ENCODE measurements around the gene GFOD1. TPM values are rescaled to one million over a fixed set of nuclear protein-coding genes. Genes with fewer than 3 reads are reported as not detected.

GFOD1 gene
- polyA plus RNA-seq, 1 of the 3 experiments (the other 2 are of a cell fraction), result 1.6 TPM

DNA sequence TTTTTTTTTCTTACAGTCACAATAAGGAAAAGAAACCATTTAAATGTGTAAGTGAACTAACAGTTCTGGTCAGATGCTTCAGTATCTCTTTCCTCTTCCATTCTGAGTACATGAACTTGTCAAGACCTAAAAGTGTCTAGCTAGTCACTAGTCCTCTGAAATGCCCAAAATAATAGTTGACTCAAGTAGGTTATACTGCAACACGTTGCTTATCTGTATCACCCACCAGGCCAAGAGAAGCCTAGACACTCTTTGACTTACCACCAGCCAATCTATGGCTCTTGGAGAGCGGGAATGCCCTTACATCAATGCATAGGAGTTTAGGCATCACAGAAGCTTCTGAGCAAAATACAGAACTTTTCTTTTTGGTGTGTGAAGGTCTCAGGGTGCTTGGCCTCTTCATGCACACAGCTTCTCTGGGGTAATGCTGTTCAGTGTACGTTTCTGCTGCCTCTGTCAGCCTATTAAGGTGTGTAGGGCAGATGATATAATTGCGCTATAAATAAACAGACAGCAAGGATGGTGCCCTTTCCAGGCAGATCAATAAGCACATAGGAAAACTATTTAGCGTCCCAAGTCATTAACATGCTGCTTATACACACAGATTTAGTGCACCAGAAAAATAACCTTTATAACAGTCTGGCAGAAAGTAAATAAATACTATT, 7.8 kb upstream of the GFOD1 start:
- Histone ChIP-seq H3K4me1 (ENCODE audit: control insufficient read depth in 1 of 2, insufficient read depth in 2 of 2, low read depth in 1 of 2, low read length in 1 of 2) (no peaks in the 10 kb centered on the region), H3K4me3 (ENCODE audit: low read depth in 2 of 2, low read length in 1 of 2) (no peak overlapping the region), H3F3A (replicated peaks; ENCODE audit: insufficient read depth) (no peaks in the 10 kb centered on the region), H4K20me1 (ENCODE audit: insufficient read depth) (no peaks in the 10 kb centered on the region), H3K27ac (ENCODE audit: low read depth in 2 of 2, low read length in 1 of 2) (no peak overlapping the region), H3K4me2 (no peak overlapping the region), H3K36me3 (replicated peaks in 1 of 2; ENCODE audit: control insufficient read depth in 1 of 2, insufficient read depth in 2 of 2, low read length in 1 of 2) (no peaks in the 10 kb centered on the region), H3K9ac (no peak overlapping the region), H3K9me2 (no peaks in the 10 kb centered on the region), H3K27me3 (ENCODE audit: insufficient read depth) (no peaks in the 10 kb centered on the region), H2AFZ (ENCODE audit: low read depth) (no peak overlapping the region), H3K79me2 (ENCODE audit: insufficient read depth) (no peaks in the 10 kb centered on the region), H3K9me3 (no peaks in the 10 kb centered on the region)
- WGBS (ENCODE audit: low lambda C conversion rate), result 77% methylated on average over 5 of the region's 5 CpGs
- ChIA-PET CTCF (no interaction called here), POLR2A (no interaction called here)
- no peak for DNase-seq
- no peak for TF ChIP-seq TEAD4 (IDR thresholded peaks at IDR 0.05; ENCODE audit: borderline replicate concordance, insufficient read depth)
- TF ChIP-seq, protein P1, sequence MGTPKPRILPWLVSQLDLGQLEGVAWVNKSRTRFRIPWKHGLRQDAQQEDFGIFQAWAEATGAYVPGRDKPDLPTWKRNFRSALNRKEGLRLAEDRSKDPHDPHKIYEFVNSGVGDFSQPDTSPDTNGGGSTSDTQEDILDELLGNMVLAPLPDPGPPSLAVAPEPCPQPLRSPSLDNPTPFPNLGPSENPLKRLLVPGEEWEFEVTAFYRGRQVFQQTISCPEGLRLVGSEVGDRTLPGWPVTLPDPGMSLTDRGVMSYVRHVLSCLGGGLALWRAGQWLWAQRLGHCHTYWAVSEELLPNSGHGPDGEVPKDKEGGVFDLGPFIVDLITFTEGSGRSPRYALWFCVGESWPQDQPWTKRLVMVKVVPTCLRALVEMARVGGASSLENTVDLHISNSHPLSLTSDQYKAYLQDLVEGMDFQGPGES (IDR thresholded peaks at IDR 0.05; ENCODE audit: low read depth, low read length), result no peak
- no peak for TF ChIP-seq YY1 (IDR thresholded peaks at IDR 0.05; ENCODE audit: low read depth)
- no peak for TF ChIP-seq NFIC (IDR thresholded peaks at IDR 0.05; ENCODE audit: borderline replicate concordance)
- TF ChIP-seq, protein P2, sequence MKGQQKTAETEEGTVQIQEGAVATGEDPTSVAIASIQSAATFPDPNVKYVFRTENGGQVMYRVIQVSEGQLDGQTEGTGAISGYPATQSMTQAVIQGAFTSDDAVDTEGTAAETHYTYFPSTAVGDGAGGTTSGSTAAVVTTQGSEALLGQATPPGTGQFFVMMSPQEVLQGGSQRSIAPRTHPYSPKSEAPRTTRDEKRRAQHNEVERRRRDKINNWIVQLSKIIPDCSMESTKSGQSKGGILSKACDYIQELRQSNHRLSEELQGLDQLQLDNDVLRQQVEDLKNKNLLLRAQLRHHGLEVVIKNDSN (IDR thresholded peaks at IDR 0.05; ENCODE audit: borderline replicate concordance, low read depth), result no peak
- no peak for TF ChIP-seq SMC3 (IDR thresholded peaks at IDR 0.05; ENCODE audit: low read depth, low read length)
- TF ChIP-seq JUND (IDR thresholded peaks at IDR 0.05), result no peak
- no peak for TF ChIP-seq FOXM1 (IDR thresholded peaks at IDR 0.05; ENCODE audit: low read depth)

DNA sequence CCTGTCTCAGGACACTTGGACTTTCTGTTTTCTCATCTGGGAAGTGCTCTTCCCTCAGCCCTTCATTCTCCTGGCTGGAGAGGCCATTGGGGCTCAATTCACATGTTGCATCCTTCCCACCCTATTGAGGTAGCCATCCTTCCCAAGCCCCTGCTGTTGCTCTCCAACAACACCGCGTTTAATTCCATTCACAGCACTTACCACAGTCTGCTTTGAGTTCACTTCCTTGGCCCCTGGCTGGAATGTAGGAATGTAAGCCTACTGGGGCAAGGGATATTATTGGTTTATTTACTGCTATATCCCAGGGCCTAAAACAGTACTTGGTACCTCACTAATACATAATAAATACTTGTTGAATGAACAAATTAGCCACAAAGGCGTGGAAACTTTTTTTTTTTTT, 6.7 kb upstream of the GFOD1 start:
- Histone ChIP-seq H3K79me2 (ENCODE audit: insufficient read depth) (no peaks in the 10 kb centered on the region), H3K9me3 (no peaks in the 10 kb centered on the region), H3K9me2 (no peaks in the 10 kb centered on the region), H3K36me3 (replicated peaks in 1 of 2; ENCODE audit: control insufficient read depth in 1 of 2, insufficient read depth in 2 of 2, low read length in 1 of 2) (no peaks in the 10 kb centered on the region), H2AFZ (ENCODE audit: low read depth) (no peak overlapping the region), H3K27me3 (ENCODE audit: insufficient read depth) (no peaks in the 10 kb centered on the region), H3K4me1 (ENCODE audit: control insufficient read depth in 1 of 2, insufficient read depth in 2 of 2, low read depth in 1 of 2, low read length in 1 of 2) (no peaks in the 10 kb centered on the region), H4K20me1 (ENCODE audit: insufficient read depth) (no peaks in the 10 kb centered on the region), H3F3A (replicated peaks; ENCODE audit: insufficient read depth) (no peaks in the 10 kb centered on the region), H3K4me3 (ENCODE audit: low read depth in 2 of 2, low read length in 1 of 2) (no peak overlapping the region), H3K27ac (ENCODE audit: low read depth in 2 of 2, low read length in 1 of 2) (no peak overlapping the region), H3K4me2 (no peak overlapping the region), H3K9ac (no peak overlapping the region)
- no peak for DNase-seq
- ChIA-PET CTCF (no interaction called here), POLR2A (no interaction called here)
- WGBS (ENCODE audit: low lambda C conversion rate), result 50% methylated on average over 3 of the region's 3 CpGs
- TF ChIP-seq, protein P2 (IDR thresholded peaks at IDR 0.05; ENCODE audit: borderline replicate concordance, low read depth), result no peak
- TF ChIP-seq RXRA (IDR thresholded peaks at IDR 0.05; ENCODE audit: borderline replicate concordance, low read depth) (no peak), FOXJ3 (CRISPR knock-in tag; IDR thresholded peaks at IDR 0.05) (no peak), RCOR1 (IDR thresholded peaks at IDR 0.05; ENCODE audit: low read length) (no peak), GATA2 (CRISPR knock-in tag; IDR thresholded peaks at IDR 0.05) (no peak), TEAD4 (IDR thresholded peaks at IDR 0.05; ENCODE audit: borderline replicate concordance, insufficient read depth) (no peak), EP300 (IDR thresholded peaks at IDR 0.05; ENCODE audit: borderline replicate concordance in 1 of 2, low read depth in 1 of 2, low read length in 1 of 2) (no peak), MXI1 (IDR thresholded peaks at IDR 0.05; ENCODE audit: low read depth, low read length) (no peak), FOXM1 (IDR thresholded peaks at IDR 0.05; ENCODE audit: low read depth) (no peak)
- TF ChIP-seq, protein P3, sequence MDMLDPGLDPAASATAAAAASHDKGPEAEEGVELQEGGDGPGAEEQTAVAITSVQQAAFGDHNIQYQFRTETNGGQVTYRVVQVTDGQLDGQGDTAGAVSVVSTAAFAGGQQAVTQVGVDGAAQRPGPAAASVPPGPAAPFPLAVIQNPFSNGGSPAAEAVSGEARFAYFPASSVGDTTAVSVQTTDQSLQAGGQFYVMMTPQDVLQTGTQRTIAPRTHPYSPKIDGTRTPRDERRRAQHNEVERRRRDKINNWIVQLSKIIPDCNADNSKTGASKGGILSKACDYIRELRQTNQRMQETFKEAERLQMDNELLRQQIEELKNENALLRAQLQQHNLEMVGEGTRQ (IDR thresholded peaks at IDR 0.05; ENCODE audit: borderline replicate concordance, low read depth, low read length), result no peak
- TF ChIP-seq, protein P4, sequence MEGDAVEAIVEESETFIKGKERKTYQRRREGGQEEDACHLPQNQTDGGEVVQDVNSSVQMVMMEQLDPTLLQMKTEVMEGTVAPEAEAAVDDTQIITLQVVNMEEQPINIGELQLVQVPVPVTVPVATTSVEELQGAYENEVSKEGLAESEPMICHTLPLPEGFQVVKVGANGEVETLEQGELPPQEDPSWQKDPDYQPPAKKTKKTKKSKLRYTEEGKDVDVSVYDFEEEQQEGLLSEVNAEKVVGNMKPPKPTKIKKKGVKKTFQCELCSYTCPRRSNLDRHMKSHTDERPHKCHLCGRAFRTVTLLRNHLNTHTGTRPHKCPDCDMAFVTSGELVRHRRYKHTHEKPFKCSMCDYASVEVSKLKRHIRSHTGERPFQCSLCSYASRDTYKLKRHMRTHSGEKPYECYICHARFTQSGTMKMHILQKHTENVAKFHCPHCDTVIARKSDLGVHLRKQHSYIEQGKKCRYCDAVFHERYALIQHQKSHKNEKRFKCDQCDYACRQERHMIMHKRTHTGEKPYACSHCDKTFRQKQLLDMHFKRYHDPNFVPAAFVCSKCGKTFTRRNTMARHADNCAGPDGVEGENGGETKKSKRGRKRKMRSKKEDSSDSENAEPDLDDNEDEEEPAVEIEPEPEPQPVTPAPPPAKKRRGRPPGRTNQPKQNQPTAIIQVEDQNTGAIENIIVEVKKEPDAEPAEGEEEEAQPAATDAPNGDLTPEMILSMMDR (IDR thresholded peaks at IDR 0.05), result no peak
- TF ChIP-seq, protein P5, sequence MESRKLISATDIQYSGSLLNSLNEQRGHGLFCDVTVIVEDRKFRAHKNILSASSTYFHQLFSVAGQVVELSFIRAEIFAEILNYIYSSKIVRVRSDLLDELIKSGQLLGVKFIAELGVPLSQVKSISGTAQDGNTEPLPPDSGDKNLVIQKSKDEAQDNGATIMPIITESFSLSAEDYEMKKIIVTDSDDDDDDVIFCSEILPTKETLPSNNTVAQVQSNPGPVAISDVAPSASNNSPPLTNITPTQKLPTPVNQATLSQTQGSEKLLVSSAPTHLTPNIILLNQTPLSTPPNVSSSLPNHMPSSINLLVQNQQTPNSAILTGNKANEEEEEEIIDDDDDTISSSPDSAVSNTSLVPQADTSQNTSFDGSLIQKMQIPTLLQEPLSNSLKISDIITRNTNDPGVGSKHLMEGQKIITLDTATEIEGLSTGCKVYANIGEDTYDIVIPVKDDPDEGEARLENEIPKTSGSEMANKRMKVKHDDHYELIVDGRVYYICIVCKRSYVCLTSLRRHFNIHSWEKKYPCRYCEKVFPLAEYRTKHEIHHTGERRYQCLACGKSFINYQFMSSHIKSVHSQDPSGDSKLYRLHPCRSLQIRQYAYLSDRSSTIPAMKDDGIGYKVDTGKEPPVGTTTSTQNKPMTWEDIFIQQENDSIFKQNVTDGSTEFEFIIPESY (IDR thresholded peaks at IDR 0.05; ENCODE audit: borderline replicate concordance, low read depth), result no peak
- TF ChIP-seq, protein P1 (IDR thresholded peaks at IDR 0.05; ENCODE audit: low read depth, low read length), result no peak
